CD4-positive, CD25-positive, alpha-beta regulatory T cell (primary cell): ENCODE data around the gene ANKRD13B. TPM values are rescaled to one million over a fixed set of nuclear protein-coding genes. Genes with fewer than 3 reads are reported as not detected.

Experiments used
- ATAC-seq, 2 donors: fragments of 150-1000 bp; cut with Tn5 transposase; one replicate each; pipeline ENCODE4 v1.10.0; 2021; ENCODE audit warnings: low read depth in 2 of 2, moderate number of reproducible peaks in 2 of 2, moderate library complexity in 1 of 2
- DNase-seq, 3 donors: peaks; one replicate each; pipeline versions ENCODE4 v3.0.0 to v3.0.0-alpha.2; 2012 to 2022; ENCODE audit warnings: mixed read lengths in 1 of 3
- H3K27ac ChIP-seq: one replicate; pipeline ENCODE4 v1.7.0; 2013; ENCODE audit warnings: mild to moderate bottlenecking, low read length; ENCODE audit not compliant: insufficient read depth, poor library complexity, severe bottlenecking
- H3K27me3 ChIP-seq: one replicate; pipeline ENCODE4 v1.7.0; 2013; ENCODE audit warnings: low read length; ENCODE audit not compliant: control insufficient read depth, insufficient read depth
- H3K36me3 ChIP-seq: one replicate; pipeline ENCODE4 v1.7.0; 2013; ENCODE audit warnings: mild to moderate bottlenecking, low read length, moderate library complexity; ENCODE audit not compliant: control insufficient read depth, insufficient read depth
- H3K4me1 ChIP-seq: 2 replicates; pipeline ENCODE4 v1.7.0; 2013; ENCODE audit warnings: mild to moderate bottlenecking, low read length; ENCODE audit not compliant: insufficient read depth, control insufficient read depth, poor library complexity, severe bottlenecking
- H3K4me3 ChIP-seq: one replicate; pipeline ENCODE4 v1.7.0; 2013; ENCODE audit warnings: low read depth, mild to moderate bottlenecking, low read length, moderate library complexity
- H3K9me3 ChIP-seq, 2 experiments: 1 replicate in 1 of 2; 2 replicates in 1 of 2; pipeline ENCODE4 v1.7.0; 2013; ENCODE audit warnings: low read length in 2 of 2, mild to moderate bottlenecking in 1 of 2, moderate library complexity in 1 of 2; ENCODE audit not compliant: control insufficient read depth in 2 of 2
- H3K27ac Mint-ChIP-seq, 3 donors: one replicate each; pipeline ENCODE4 v1.8.0; 2020 to 2022; ENCODE audit warnings: mild to moderate bottlenecking in 3 of 3, mixed read lengths in 3 of 3, moderate library complexity in 2 of 3
- H3K27me3 Mint-ChIP-seq: one replicate; pipeline ENCODE4 v1.8.0; 2022; ENCODE audit warnings: mild to moderate bottlenecking, mixed read lengths
- H3K36me3 Mint-ChIP-seq: one replicate; pipeline ENCODE4 v1.8.0; 2020; ENCODE audit warnings: mixed read lengths
- H3K4me1 Mint-ChIP-seq, 4 donors: one replicate each; pipeline ENCODE4 v1.8.0; 2020 to 2022; ENCODE audit warnings: mixed read lengths in 4 of 4, mild to moderate bottlenecking in 1 of 4
- H3K4me3 Mint-ChIP-seq, 4 donors: one replicate each; pipeline ENCODE4 v1.8.0; 2020 to 2022; ENCODE audit warnings: mild to moderate bottlenecking in 4 of 4, mixed read lengths in 4 of 4, moderate library complexity in 3 of 4
- H3K9me3 Mint-ChIP-seq, 7 donors: one replicate each; pipeline ENCODE4 v1.8.0; 2020 to 2022; ENCODE audit warnings: mixed read lengths in 7 of 7, mild to moderate bottlenecking in 3 of 7, moderate library complexity in 2 of 7
- polyA plus RNA-seq, 4 donors: library from polyadenylated mRNA; unstranded; fragments of 300-500 nt; fragmentation: Illumina TruSeq; gene quantifications; one replicate each; pipeline ENCODE4 v1.2.3, GENCODE V29; 2021
- total RNA-seq: library from RNA; stranded (reverse); gene quantifications from one replicate; pipeline ENCODE4 v1.2.3, GENCODE V29; 2022

The ANKRD13B gene
- total and polyA plus RNA-seq, 5 donors from 2014 or later = 0.05 to 5.9 (median 0.18) TPM; not detected in 2

DNA sequence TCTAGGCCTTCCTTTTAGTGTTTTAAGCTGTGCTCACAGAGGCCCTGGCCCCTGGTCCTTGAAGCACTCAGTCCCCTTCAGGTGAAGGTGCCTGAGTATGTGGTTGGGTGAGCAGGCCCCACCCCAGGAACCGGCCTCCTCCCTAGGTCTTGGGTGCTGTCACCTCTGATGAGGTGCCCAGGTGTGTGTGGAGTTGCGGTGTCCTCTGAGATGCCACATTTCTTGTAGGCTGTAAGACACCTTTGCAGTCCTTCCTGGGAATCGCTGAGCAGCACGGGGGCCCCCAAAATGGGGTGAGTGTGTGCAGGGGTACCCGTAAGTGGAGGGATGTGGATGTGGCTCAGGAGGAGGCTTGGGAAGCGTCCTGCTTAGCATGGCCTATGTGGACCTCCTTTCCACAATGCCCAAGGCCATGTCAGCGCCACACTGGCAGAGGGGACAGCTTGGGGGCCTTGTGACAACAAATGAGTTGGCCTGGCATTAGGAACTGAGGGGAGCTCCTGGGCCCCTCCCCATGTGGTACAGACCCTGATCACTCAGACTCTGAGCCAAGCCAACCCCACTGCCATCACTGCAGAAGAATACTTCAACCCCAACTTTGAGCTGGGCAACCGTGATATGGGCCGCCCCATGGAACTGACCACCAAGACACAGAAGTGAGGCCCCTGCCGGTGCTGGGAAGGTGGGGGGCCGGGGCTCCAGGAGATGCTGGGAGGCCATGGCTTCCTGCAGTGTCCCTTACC is 18.6 kb downstream of the ANKRD13B start:
- Mint-ChIP-seq H3K4me3 (peak overlapping the region; percentile 15 to 92 (median 20)), H3K27me3 (no peaks in the 10 kb centered on the region), H3K9me3 (no peaks in the 10 kb centered on the region), H3K36me3 (no peaks in the 10 kb centered on the region), H3K27ac (no peak overlapping the region), H3K4me1 (peaks cover 3 to 28% (median 16%) of the 10 kb centered on the region in 4 donors)
- H3K27me3 ChIP-seq = no peaks in the 10 kb centered on the region
- H3K4me1 ChIP-seq = peaks cover 39% of the 10 kb centered on the region
- no peak overlapping the region for H3K4me3 ChIP-seq
- no peak for DNase-seq
- H3K27ac ChIP-seq = no peak overlapping the region
- H3K36me3 ChIP-seq = no peaks in the 10 kb centered on the region
- no peaks in the 10 kb centered on the region for H3K9me3 ChIP-seq
- ATAC-seq = no peak

DNA sequence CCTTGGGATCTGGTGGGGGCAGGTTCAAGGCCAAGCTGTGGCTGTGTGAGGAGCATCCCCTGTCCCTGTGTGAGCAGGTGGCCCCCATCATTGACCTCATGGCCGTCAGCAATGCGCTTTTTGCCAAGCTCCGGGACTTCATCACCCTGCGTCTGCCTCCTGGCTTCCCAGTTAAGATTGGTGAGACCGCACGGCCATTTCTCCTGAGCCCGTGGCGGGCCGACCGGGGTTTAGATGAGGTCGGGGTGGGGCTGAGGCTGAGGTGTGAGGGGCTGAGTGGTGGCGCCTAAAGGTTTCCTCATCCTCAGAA is 19.1 kb downstream of the ANKRD13B start:
- Histone ChIP-seq H3K4me3 (no peak overlapping the region), H3K4me1 (peaks cover 44% of the 10 kb centered on the region), H3K27me3 (no peaks in the 10 kb centered on the region), H3K9me3 (no peaks in the 10 kb centered on the region), H3K36me3 (no peaks in the 10 kb centered on the region), H3K27ac (no peak overlapping the region)
- Mint-ChIP-seq H3K27ac (no peak overlapping the region), H3K36me3 (no peaks in the 10 kb centered on the region), H3K4me3 (peak overlapping the region in 1 of 4 donors; percentile 92), H3K27me3 (peaks cover 4% of the 10 kb centered on the region), H3K9me3 (no peaks in the 10 kb centered on the region), H3K4me1 (peaks cover 3 to 33% (median 18%) of the 10 kb centered on the region in 4 donors)
- ATAC-seq (no peak), DNase-seq (no peak)

DNA sequence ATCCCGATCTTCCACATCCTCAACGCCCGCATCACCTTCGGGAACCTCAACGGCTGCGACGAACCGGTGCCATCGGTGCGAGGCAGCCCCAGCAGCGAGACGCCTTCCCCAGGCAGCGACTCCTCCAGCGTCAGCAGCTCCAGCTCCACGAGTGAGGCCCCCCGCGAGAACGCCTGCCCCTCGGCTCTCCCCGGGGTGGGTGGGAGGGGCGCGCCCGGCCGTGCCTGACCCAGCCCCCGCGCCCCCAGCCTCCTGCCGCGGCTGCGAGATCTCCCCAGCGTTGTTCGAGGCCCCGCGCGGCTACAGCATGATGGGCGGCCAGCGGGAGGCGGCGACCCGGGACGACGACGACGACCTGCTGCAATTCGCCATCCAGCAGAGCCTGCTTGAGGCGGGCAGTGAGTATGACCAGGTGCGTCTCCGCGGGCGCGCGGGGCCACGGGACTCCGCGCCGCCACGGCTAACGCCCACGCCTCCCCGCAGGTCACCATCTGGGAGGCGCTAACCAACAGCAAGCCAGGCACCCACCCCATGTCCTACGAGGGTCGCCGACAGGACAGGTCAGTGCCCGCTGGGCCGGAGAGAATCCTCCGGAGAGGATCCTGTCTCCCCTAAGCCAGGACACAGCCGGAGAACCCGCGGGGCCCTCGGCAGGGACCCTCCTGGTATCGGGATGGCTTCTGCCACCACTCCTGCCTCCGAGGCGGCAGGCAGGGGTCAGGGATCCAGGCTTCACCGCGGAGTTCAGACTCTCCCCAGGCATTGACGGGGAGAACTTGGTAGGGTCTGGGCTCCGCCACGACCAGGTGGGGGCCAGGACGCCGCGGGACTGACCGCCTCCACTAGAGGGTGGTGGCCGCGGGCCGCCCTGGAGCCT is 19.7 kb downstream of the ANKRD13B start:
- Histone ChIP-seq H3K36me3 (no peaks in the 10 kb centered on the region), H3K4me3 (no peak overlapping the region), H3K27me3 (no peaks in the 10 kb centered on the region), H3K27ac (no peak overlapping the region), H3K9me3 (no peaks in the 10 kb centered on the region), H3K4me1 (peaks cover 50% of the 10 kb centered on the region)
- H3K27me3 Mint-ChIP-seq = peaks cover 7% of the 10 kb centered on the region
- H3K36me3 Mint-ChIP-seq = no peaks in the 10 kb centered on the region
- ATAC-seq = no peak
- peaks cover 3 to 38% (median 20%) of the 10 kb centered on the region in 4 donors for H3K4me1 Mint-ChIP-seq
- H3K4me3 Mint-ChIP-seq = peak overlapping the region in 2 of 4 donors; percentile 50 to 64
- no peak overlapping the region for H3K27ac Mint-ChIP-seq
- DNase-seq = no peak
- H3K9me3 Mint-ChIP-seq = no peaks in the 10 kb centered on the region

DNA sequence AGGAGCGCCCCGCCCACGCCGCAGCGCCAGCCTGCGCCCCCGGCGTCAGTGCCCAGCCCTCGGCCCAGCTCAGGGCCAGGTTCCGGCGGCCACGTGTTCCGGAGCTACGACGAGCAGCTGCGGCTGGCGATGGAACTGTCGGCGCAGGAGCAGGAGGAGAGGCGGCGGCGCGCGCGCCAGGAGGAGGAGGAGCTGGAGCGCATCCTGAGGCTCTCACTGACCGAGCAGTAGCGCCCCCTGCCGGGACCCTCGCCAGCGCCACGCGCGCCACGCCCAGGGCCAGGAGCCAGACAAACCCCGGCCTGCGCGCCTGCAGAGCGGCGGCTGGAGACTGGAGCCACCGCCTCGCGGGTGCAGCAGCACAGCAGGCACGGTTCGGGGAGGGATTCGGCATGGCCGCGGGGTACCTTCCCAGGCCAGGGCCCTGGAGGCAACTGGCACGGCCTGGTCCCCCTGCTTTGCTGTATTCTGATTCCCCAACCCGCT is 20.5 kb downstream of the ANKRD13B start:
- no peaks in the 10 kb centered on the region for H3K9me3 ChIP-seq
- no peak overlapping the region for H3K27ac ChIP-seq
- ATAC-seq (peak; percentile 40 to 44), DNase-seq (peak; percentile 86 to 89 (median 88))
- H3K4me1 ChIP-seq = peaks cover 58% of the 10 kb centered on the region
- Mint-ChIP-seq H3K27ac (no peak overlapping the region), H3K4me3 (peak overlapping the region in 3 of 4 donors; percentile 4 to 90 (median 74)), H3K4me1 (peaks cover 3 to 43% (median 20%) of the 10 kb centered on the region in 4 donors), H3K9me3 (no peaks in the 10 kb centered on the region), H3K27me3 (peaks cover 7% of the 10 kb centered on the region), H3K36me3 (no peaks in the 10 kb centered on the region)
- no peak overlapping the region for H3K4me3 ChIP-seq
- no peaks in the 10 kb centered on the region for H3K36me3 ChIP-seq
- H3K27me3 ChIP-seq = no peaks in the 10 kb centered on the region

DNA sequence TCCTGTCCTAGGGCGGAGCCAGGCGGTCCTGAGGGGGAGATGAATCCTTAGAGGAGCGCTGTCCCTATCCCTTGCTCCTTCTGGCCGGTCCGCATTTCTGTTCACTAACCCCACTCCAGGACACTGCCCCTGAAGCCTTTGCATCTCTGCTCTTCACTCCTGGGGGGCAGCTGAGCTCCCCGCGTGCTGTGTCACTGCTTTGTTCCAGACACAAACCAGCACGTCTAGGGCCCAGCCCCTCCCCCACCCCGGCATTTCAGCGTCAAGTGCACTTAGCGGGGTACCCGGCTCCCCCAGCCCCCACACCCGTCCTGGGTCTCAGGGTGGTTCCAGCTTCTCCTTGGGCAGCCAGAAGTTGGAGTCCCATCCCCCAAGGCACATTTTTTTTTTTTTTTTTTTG is 20.9 kb downstream of the ANKRD13B start:
- peaks cover 3 to 43% (median 20%) of the 10 kb centered on the region in 4 donors for H3K4me1 Mint-ChIP-seq
- Histone ChIP-seq H3K4me3 (no peak overlapping the region), H3K9me3 (no peaks in the 10 kb centered on the region), H3K4me1 (peaks cover 59% of the 10 kb centered on the region), H3K27me3 (no peaks in the 10 kb centered on the region), H3K27ac (no peak overlapping the region), H3K36me3 (no peaks in the 10 kb centered on the region)
- H3K27ac Mint-ChIP-seq = peak overlapping the region in 1 of 3 donors; percentile 86
- ATAC-seq (no peak), DNase-seq (no peak)
- no peaks in the 10 kb centered on the region for H3K9me3 Mint-ChIP-seq
- peaks cover 7% of the 10 kb centered on the region for H3K27me3 Mint-ChIP-seq
- no peaks in the 10 kb centered on the region for H3K36me3 Mint-ChIP-seq
- peak overlapping the region in 3 of 4 donors; percentile 67 to 90 (median 74) for H3K4me3 Mint-ChIP-seq

DNA sequence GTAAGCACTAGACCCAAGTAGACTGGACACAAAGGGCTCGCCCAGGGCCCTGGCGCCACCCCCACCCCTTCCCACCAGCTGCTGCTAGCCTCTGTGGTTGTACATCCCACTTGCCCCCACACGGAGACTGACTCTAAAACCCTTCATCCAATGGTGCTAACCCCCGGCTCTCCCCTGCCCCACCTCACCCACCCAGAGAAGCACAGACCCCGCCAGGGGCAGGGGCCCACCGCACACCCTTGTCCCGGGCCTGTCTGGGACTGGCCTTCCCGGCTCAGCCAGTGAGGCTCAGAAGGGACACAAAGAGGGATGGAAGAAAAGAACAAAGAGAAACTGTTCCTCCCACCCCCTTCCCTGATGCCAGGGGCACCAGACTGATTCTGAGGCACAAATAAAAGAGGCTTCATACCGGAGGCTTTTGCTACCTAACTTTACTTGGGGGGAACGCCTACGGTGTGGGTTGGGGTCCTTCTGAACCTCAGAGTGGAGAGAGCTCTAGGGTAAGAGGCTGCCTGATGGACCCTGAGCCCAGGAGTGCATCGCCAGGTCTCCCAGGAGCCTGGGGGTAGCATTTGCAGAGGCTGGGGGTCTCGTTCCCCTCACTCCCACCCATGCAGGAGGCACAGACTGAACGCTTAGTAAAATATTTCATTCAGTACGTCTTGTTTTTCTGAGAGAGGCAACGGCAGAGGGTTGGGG is 21.6 kb downstream of the ANKRD13B start:
- H3K4me3 ChIP-seq = peak overlapping the region; percentile 84
- no peaks in the 10 kb centered on the region for H3K9me3 ChIP-seq
- DNase-seq = no peak
- Mint-ChIP-seq H3K4me1 (peaks cover 3 to 43% (median 20%) of the 10 kb centered on the region in 4 donors), H3K9me3 (no peaks in the 10 kb centered on the region), H3K27me3 (peaks cover 7% of the 10 kb centered on the region), H3K27ac (peak overlapping the region; percentile 9 to 93 (median 90)), H3K4me3 (peak overlapping the region; percentile 90 to 95 (median 92)), H3K36me3 (no peaks in the 10 kb centered on the region)
- H3K4me1 ChIP-seq = peaks cover 59% of the 10 kb centered on the region
- H3K36me3 ChIP-seq = no peaks in the 10 kb centered on the region
- H3K27me3 ChIP-seq = no peaks in the 10 kb centered on the region
- peak overlapping the region; percentile 60 for H3K27ac ChIP-seq
- no peak for ATAC-seq

DNA sequence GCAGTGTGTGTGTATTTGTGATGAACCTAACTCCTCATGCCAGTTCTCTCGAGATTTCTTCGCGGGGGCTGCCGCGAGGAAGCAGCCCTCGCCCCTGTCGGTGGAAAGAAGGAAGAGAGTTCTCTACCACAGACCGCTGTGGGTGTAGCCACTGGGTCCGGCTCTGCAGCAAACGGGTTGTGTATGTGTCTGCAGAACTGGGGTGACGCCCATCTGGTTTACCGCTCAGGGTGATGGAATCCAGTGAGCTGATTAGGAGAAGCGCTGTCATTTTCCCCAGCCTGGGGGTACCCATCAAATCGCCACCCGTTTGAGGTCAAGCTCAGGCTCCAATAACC is 22.1 kb downstream of the ANKRD13B start:
- Mint-ChIP-seq H3K36me3 (no peaks in the 10 kb centered on the region), H3K27ac (peak overlapping the region in 2 of 3 donors; percentile 90 to 93), H3K9me3 (no peaks in the 10 kb centered on the region), H3K4me1 (peaks cover 3 to 43% (median 22%) of the 10 kb centered on the region in 4 donors), H3K27me3 (peaks cover 7% of the 10 kb centered on the region), H3K4me3 (peak overlapping the region; percentile 90 to 95 (median 92))
- Histone ChIP-seq H3K4me3 (peak overlapping the region; percentile 84), H3K27ac (peak overlapping the region; percentile 60), H3K4me1 (peaks cover 59% of the 10 kb centered on the region), H3K27me3 (no peaks in the 10 kb centered on the region), H3K36me3 (no peaks in the 10 kb centered on the region), H3K9me3 (no peaks in the 10 kb centered on the region)
- ATAC-seq (peak; percentile 47 to 54), DNase-seq (peak; percentile 53 to 90 (median 81))
